Upper lobe of right lung (tissue), 1 donor: Measurements from ENCODE around the gene GGTA1. TPM values are rescaled to one million over a fixed set of nuclear protein-coding genes. Genes with fewer than 3 reads are reported as not detected.
"Not testable (repeated sequence)": the region's sequence is repeated elsewhere in the genome, so short reads cannot be mapped to it uniquely, and the experiment has no call there.

Experiments used
- ATAC-seq: fragments of 200-7000 bp; cut with Tn5 transposase; one replicate; pipeline ENCODE4 v1.9.1; 2020; ENCODE audit warnings: mild to moderate bottlenecking, moderate library complexity
- DNase-seq: peaks from one replicate; pipeline ENCODE4 v3.0.0-alpha.2; 2020
- H3K27ac ChIP-seq: fragments of 200-600 bp; one replicate; pipeline ENCODE4 v1.8.0; 2022
- H3K27me3 ChIP-seq: fragments of 200-600 bp; one replicate; pipeline ENCODE4 v1.8.0; 2022; ENCODE audit warnings: mild to moderate bottlenecking
- H3K36me3 ChIP-seq: fragments of 200-600 bp; one replicate; pipeline ENCODE4 v1.8.0; 2022
- H3K4me1 ChIP-seq: fragments of 200-600 bp; one replicate; pipeline ENCODE4 v1.8.0; 2022
- H3K4me3 ChIP-seq: fragments of 200-600 bp; one replicate; pipeline ENCODE4 v1.8.0; 2022; ENCODE audit warnings: mild to moderate bottlenecking
- H3K9me3 ChIP-seq: fragments of 200-600 bp; one replicate; pipeline ENCODE4 v1.8.0; 2022
- intact Hi-C: fragments of 100-400 bp; cut with DNase I; formaldehyde crosslinking; loops from one replicate; pipeline ENCODE4 v1.11.0; 2022
- total RNA-seq: library from RNA; stranded (reverse); fragmentation: NEBNext Ultra II Directional; extraction: Animal tissue kit (Norgen Biotek cat#: 25700); gene quantifications from one replicate; pipeline ENCODE4 v1.2.1, GENCODE V29; 2021
- TF ChIP-seq, protein P1 (sequence below): fragments of 200-600 bp; IDR thresholded peaks from one replicate; pipeline ENCODE4 v1.8.0; 2022; ENCODE audit warnings: antibody characterized with exemption
- donor health status: DM: no; HTN: yes; CAD: no; lungs with severe emphysema.

The GGTA1 gene
- total RNA-seq, 1 donor from 2014 or later = 9.5 TPM

DNA sequence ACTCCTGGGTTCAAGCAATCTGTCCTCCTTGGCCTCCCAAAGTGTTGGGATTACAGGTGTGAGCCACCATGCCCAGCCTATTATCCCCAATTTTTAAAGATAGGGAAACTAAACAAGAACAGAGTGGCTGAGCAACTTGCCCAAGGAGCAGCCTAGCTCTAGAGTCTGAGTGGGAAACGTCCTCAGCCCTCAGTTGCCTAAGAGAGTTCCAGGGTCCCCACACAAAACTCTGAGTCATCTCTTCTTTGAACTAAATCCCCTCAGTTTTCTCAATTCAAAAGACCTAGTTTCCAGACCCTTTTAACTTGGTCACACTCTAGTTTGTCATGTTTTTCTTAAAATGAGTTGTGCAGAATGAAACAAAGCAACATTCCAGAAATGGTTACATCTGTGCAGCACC lies 33.5 kb downstream of the GGTA1 start:
- no peaks in the 10 kb centered on the region for H3K9me3 ChIP-seq
- no peaks in the 10 kb centered on the region for H3K27me3 ChIP-seq
- no peaks in the 10 kb centered on the region for H3K4me1 ChIP-seq
- intact Hi-C loops = no loop called here
- DNase-seq = no peak
- no peak overlapping the region for H3K27ac ChIP-seq
- TF ChIP-seq, protein P1, sequence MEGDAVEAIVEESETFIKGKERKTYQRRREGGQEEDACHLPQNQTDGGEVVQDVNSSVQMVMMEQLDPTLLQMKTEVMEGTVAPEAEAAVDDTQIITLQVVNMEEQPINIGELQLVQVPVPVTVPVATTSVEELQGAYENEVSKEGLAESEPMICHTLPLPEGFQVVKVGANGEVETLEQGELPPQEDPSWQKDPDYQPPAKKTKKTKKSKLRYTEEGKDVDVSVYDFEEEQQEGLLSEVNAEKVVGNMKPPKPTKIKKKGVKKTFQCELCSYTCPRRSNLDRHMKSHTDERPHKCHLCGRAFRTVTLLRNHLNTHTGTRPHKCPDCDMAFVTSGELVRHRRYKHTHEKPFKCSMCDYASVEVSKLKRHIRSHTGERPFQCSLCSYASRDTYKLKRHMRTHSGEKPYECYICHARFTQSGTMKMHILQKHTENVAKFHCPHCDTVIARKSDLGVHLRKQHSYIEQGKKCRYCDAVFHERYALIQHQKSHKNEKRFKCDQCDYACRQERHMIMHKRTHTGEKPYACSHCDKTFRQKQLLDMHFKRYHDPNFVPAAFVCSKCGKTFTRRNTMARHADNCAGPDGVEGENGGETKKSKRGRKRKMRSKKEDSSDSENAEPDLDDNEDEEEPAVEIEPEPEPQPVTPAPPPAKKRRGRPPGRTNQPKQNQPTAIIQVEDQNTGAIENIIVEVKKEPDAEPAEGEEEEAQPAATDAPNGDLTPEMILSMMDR = no peak
- ATAC-seq = no peak
- no peaks in the 10 kb centered on the region for H3K36me3 ChIP-seq
- no peak overlapping the region for H3K4me3 ChIP-seq

GRCh38 chr9:121464968-121465367 lies 34.7 kb downstream of the GGTA1 start:
- peak; percentile 33 for ATAC-seq
- no peaks in the 10 kb centered on the region for H3K27me3 ChIP-seq
- no peak for DNase-seq
- no peaks in the 10 kb centered on the region for H3K4me1 ChIP-seq
- TF ChIP-seq, protein P1 = no peak
- H3K9me3 ChIP-seq = no peaks in the 10 kb centered on the region
- H3K27ac ChIP-seq = no peak overlapping the region
- H3K4me3 ChIP-seq = no peak overlapping the region
- intact Hi-C loops = no loop called here
- H3K36me3 ChIP-seq = no peaks in the 10 kb centered on the region

DNA sequence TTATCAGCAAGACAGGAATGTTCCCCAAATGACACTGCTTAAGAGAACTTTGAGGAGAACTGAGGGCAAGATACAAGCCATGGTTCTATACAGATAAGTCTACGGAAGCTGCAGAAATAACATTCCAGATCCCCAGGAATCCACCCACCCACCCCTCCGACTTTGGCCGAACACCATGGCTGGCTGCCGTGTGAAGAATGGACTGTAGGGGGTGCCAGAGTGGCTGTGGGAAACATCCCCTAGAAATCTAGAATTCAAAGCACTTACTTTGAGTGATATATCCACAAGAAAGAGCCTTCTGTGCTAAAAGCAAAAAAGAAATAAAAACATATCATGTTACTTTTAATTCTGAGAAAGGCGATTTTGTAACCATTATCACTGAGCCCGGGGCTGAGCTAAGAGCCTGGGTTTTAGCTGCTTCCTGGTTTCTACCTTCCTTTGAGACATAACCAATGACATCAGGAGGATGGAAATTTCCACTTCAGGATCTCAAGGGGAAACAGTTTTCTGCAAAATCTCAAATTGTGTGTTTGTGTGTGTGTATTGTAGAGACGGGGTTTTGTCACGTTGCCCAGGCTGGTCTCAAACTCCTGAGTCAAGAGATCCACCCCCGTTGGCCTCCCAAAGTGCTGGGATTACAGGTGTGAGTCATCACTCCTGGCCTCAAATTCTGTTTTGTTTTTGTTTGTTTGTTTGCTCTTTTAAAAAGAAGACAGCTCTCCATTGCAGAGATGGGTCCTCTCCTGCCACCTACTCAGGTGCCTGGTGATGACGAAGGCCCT lies 36.4 kb downstream of the GGTA1 start:
- TF ChIP-seq, protein P1 = peak; percentile 71
- intact Hi-C loops = no loop called here
- H3K27ac ChIP-seq = no peak overlapping the region
- DNase-seq = peak; percentile 74
- no peaks in the 10 kb centered on the region for H3K4me1 ChIP-seq
- no peaks in the 10 kb centered on the region for H3K36me3 ChIP-seq
- H3K27me3 ChIP-seq = no peaks in the 10 kb centered on the region
- no peaks in the 10 kb centered on the region for H3K9me3 ChIP-seq
- ATAC-seq = peak; percentile 93
- no peak overlapping the region for H3K4me3 ChIP-seq

DNA sequence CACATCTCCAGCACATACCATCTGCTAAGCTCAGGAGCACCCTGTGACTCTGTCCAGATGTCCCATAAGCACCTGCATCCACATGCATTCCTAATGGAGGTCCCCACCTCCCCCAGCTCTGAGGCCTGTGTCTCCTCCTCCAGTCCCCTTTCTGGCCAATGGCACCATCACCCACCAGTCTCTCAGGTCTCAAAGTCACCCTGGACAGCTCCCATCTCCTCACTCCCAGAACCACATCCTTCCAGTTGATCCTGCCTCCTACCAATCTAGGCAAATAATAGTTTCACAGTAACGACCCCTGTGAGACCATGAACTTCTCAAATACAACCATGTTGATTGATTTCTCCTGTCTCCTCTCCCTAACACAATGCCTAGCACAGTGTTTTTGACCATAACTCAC lies 40.1 kb downstream of the GGTA1 start:
- DNase-seq = no peak

GRCh38 chr9:121458449-121458848 lies 41.2 kb downstream of the GGTA1 start:
- H3K27ac ChIP-seq, H3K9me3 ChIP-seq, H3K4me1 ChIP-seq, ATAC-seq, intact Hi-C loops, H3K27me3 ChIP-seq, DNase-seq, H3K4me3 ChIP-seq, H3K36me3 ChIP-seq: not testable (repeated sequence)

More for the DNA sequence above, 40.1 kb downstream of the GGTA1 start:
- no peak for ATAC-seq
- no peaks in the 10 kb centered on the region for H3K9me3 ChIP-seq
- no peak overlapping the region for H3K27ac ChIP-seq
- TF ChIP-seq, protein P1 = no peak
- H3K36me3 ChIP-seq = no peaks in the 10 kb centered on the region
- no peaks in the 10 kb centered on the region for H3K4me1 ChIP-seq
- no peak overlapping the region for H3K4me3 ChIP-seq
- intact Hi-C loops = no loop called here
- no peaks in the 10 kb centered on the region for H3K27me3 ChIP-seq

DNA sequence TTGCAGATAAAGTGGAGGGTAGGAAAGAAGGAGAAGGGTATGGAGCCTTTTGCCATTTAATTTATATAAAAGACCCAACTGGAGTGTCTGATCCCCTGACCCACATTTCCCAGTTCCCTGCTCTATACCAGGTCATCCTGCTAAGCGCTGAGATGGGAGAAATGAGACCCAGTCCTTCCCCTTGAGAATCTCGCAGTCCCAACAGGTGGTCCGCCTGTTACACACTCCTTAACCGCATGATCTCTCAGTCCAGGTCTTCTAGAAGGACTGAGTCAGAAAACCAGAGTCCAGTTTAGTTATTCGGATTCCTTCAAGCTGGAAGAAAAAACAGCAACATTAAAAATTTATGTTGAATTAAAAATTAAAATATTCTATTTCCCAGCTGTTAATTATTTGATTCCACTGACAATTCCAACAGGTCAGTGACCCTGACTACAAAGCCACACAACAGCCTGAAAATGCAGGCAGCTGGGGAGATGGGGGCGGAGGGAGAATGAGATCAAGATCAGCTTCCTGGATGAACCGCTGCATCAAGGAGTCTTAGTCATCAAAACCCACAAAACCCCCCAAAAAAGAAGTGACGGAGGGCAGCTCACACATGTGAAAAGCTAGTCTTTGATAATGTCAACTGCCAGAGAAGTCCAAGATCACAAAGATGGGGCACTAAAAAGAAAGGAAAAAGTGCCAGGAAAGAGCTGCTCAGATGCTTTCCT lies 44.0 kb downstream of the GGTA1 start:
- Histone ChIP-seq H3K36me3 (no peaks in the 10 kb centered on the region), H3K4me3 (no peak overlapping the region), H3K4me1 (no peaks in the 10 kb centered on the region), H3K27ac (no peak overlapping the region), H3K27me3 (no peaks in the 10 kb centered on the region), H3K9me3 (no peaks in the 10 kb centered on the region)
- TF ChIP-seq, protein P1 = no peak
- DNase-seq (no peak), ATAC-seq (no peak)
- intact Hi-C loops = no loop called here
